K562 (cell line): ENCODE data around the gene PCNX2. TPM values are rescaled to one million over a fixed set of nuclear protein-coding genes. Genes with fewer than 3 reads are reported as not detected.

ENCODE experiments used
- ATAC-seq: fragments of 200-7000 bp; cut with Tn5 transposase; 3 replicates; pipeline ENCODE4 v1.9.1; 2020; ENCODE audit warnings: moderate library complexity
- BruUV-seq: library from RNA; stranded (reverse); fragments of 400-500 nt; replicated peaks from 2 replicates; lab custom pipeline; 2021; lab: Mats Ljungman, UMichigan
- CTCF ChIA-PET: fragments of 300-600 bp; formaldehyde crosslinking; extraction: SDS; loops from one replicate; lab custom pipeline; 2021; ENCODE audit warnings: low intra/inter-chr PET ratio; lab: Yijun Ruan, JAX
- POLR2A ChIA-PET: fragments of 300-600, 350-650 bp; sonication (Branson Sonifier 250); formaldehyde crosslinking; extraction: SDS; loops from one replicate; lab custom pipeline; 2021; ENCODE audit warnings: antibody characterized with exemption, inconsistent platforms; lab: Yijun Ruan, JAX
- DNase-seq, 4 experiments: peaks; one replicate each; pipeline versions ENCODE4 v3.0.0 to v3.0.0-alpha.2; 2011 to 2018; ENCODE audit warnings: low spot score in 3 of 4, mixed read lengths in 3 of 4; ENCODE audit errors: extremely low read depth in 1 of 4
- FAIRE-seq: peaks from 2 replicates; lab custom pipeline; 2011; peaks lifted over from hg19 to GRCh38; lab: Jason Lieb, UNC
- H2AFZ ChIP-seq: 2 replicates; pipeline ENCODE4 v1.6.0; 2011; ENCODE audit warnings: low read depth, low read length, control low read depth, inconsistent platforms
- H3K27ac ChIP-seq: fragments of 200-600 bp; 3 replicates; pipeline ENCODE4 v1.8.0; 2011; ENCODE audit warnings: low read depth, mild to moderate bottlenecking, control low read depth, inconsistent platforms, low read length, moderate library complexity, mixed read lengths; ENCODE audit errors: extremely low read depth
- H3K27me3 ChIP-seq, 2 experiments: fragments of 300-600 bp in 1 of 2; 2 replicates in 1 of 2; 3 replicates in 1 of 2; pipeline versions ENCODE4 v1.6.0 to v1.8.0; 2011; ENCODE audit warnings: inconsistent platforms in 2 of 2, low read length in 2 of 2, mild to moderate bottlenecking in 1 of 2, mixed read lengths in 1 of 2, moderate library complexity in 1 of 2; ENCODE audit not compliant: control insufficient read depth in 2 of 2, insufficient read depth in 2 of 2
- H3K36me3 ChIP-seq: fragments of 300-600 bp; 3 replicates; pipeline ENCODE4 v1.8.0; 2011; ENCODE audit warnings: mild to moderate bottlenecking, low read length, inconsistent platforms; ENCODE audit not compliant: control insufficient read depth, insufficient read depth
- H3K4me1 ChIP-seq, 2 experiments: fragments of 200-600 bp in 1 of 2; replicated peaks in 1 of 2; 2 replicates in 1 of 2; 3 replicates in 1 of 2; pipeline versions ENCODE4 v1.5.1 to v1.8.0; 2011; ENCODE audit warnings: inconsistent platforms in 2 of 2, low read length in 2 of 2, mild to moderate bottlenecking in 1 of 2, mixed read lengths in 1 of 2, moderate library complexity in 1 of 2; ENCODE audit not compliant: control insufficient read depth in 2 of 2, insufficient read depth in 2 of 2
- H3K4me2 ChIP-seq: 2 replicates; pipeline ENCODE4 v1.6.1; 2011; ENCODE audit warnings: low read length, control low read depth, inconsistent platforms, mixed read lengths; ENCODE audit not compliant: insufficient read depth
- H3K4me3 ChIP-seq: fragments of 200-600 bp; sonication (generic), shearing (Covaris generic); 2 replicates; pipeline ENCODE4 v1.5.1; 2016; ENCODE audit warnings: control low read depth, inconsistent platforms
- H3K79me2 ChIP-seq: fragments of 200-600 bp; 3 replicates; pipeline ENCODE4 v1.8.0; 2011; ENCODE audit warnings: low read length, inconsistent platforms; ENCODE audit not compliant: control insufficient read depth, insufficient read depth
- H3K9ac ChIP-seq, 2 experiments: 2 replicates each; pipeline versions ENCODE4 v1.6.0 to v1.6.1; 2011; ENCODE audit warnings: low read depth in 2 of 2, low read length in 2 of 2, control low read depth in 1 of 2, inconsistent platforms in 1 of 2, mild to moderate bottlenecking in 1 of 2, mixed read lengths in 1 of 2; ENCODE audit not compliant: insufficient read depth in 1 of 2
- H3K9me1 ChIP-seq: one replicate; pipeline ENCODE4 v1.6.0; 2011; ENCODE audit warnings: inconsistent platforms, mild to moderate bottlenecking, low read length, moderate library complexity; ENCODE audit not compliant: control insufficient read depth, insufficient read depth
- H3K9me3 ChIP-seq: replicated peaks from 2 replicates; pipeline ENCODE4 v1.5.1; 2011; ENCODE audit warnings: low read depth, low read length, inconsistent platforms; ENCODE audit not compliant: control insufficient read depth, insufficient read depth
- H4K20me1 ChIP-seq: replicated peaks from 2 replicates; pipeline ENCODE4 v1.6.1; 2011; ENCODE audit warnings: low read length, inconsistent platforms, mixed read lengths; ENCODE audit not compliant: control insufficient read depth, insufficient read depth
- ASH1L ChIP-seq: fragments of 450-650 bp; IDR thresholded peaks from 2 replicates; pipeline ENCODE4 v1.6.1; 2018; ENCODE audit warnings: borderline replicate concordance, mild to moderate bottlenecking, low read depth; ENCODE audit not compliant: partially characterized antibody
- BDP1 ChIP-seq: IDR thresholded peaks from 3 replicates; pipeline ENCODE4 v1.6.1; 2011; ENCODE audit not compliant: insufficient read length, insufficient read depth
- COPS2 ChIP-seq: fragments of 450-650 bp; conservative IDR thresholded peaks from 2 replicates; pipeline ENCODE4 v1.6.1; 2016; ENCODE audit warnings: mild to moderate bottlenecking, moderate library complexity
- ELF2 ChIP-seq: fragments of 250-450 bp; sonication (Bioruptor Pico); IDR thresholded peaks from 2 replicates; pipeline ENCODE4 v1.5.0; 2021; ENCODE audit warnings: mild to moderate bottlenecking
- IRF1 ChIP-seq: sonication (generic); formaldehyde crosslinking; IDR thresholded peaks from 2 replicates; pipeline ENCODE4 v1.8.0; 2022; ENCODE audit warnings: missing genetic modification reagents, mild to moderate bottlenecking, borderline replicate concordance
- MBD1 ChIP-seq: fragments of 250-450 bp; sonication (Bioruptor Pico); IDR thresholded peaks from 2 replicates; pipeline ENCODE4 v1.8.0; 2022; ENCODE audit warnings: inconsistent platforms
- SNRNP70 ChIP-seq: fragments of 200-400 bp; formaldehyde crosslinking; optimal IDR thresholded peaks from 2 replicates; pipeline ENCODE3; 2017; ENCODE audit warnings: low read depth, low read length
- TSC22D4 ChIP-seq: fragments of 450-650 bp; IDR thresholded peaks from 2 replicates; pipeline ENCODE4 v1.6.1; 2016; ENCODE audit warnings: missing genetic modification characterization, missing biosample characterization, control low read depth
- ZBTB8A ChIP-seq: fragments of 450-650 bp; IDR thresholded peaks from 2 replicates; pipeline ENCODE4 v1.6.1; 2018; ENCODE audit warnings: mild to moderate bottlenecking, moderate library complexity; ENCODE audit not compliant: partially characterized antibody
- ZNF830 ChIP-seq: fragments of 250-450 bp; sonication (Bioruptor Pico); IDR thresholded peaks from 2 replicates; pipeline ENCODE4 v1.5.0; 2021; ENCODE audit warnings: mild to moderate bottlenecking
- WGBS: fragments of 100-300 bp; shearing (Covaris generic); methylation state at CpG from one replicate; pipeline ENCODE4 v1.1.6; 2016; ENCODE audit warnings: low coverage, mixed read lengths; ENCODE audit not compliant: insufficient coverage; ENCODE audit errors: missing lambda C conversion rate; 5-methylcytosine and 5-hydroxymethylcytosine counted together
- in situ Hi-C: fragments of 300-500 bp; cut with MboI; formaldehyde crosslinking; loops from 4 replicates; pipeline ENCODE4 v1.15.0; 2018; ENCODE audit warnings: inconsistent platforms, mixed read lengths
- intact Hi-C: fragments of 100-400 bp; cut with micrococcal nuclease; formaldehyde crosslinking; loops from 2 replicates; pipeline ENCODE4 v1.14.2; 2022
- polyA plus RNA-seq, 8 experiments: library from polyadenylated mRNA; depleted of rRNA in 4 of 8; stranded (reverse) in 5 of 8; unstranded in 3 of 8; fragments of >200 nt; fragmentation: Nextera tagmentation in 2 of 8; fragmentation: Illumina TruSeq in 1 of 8; extraction: Ambion mirVana in 2 of 8; extraction: Trizol in 1 of 8; gene quantifications; 2 replicates each; pipeline versions ENCODE4 v1.2.1 to v1.2.3, GENCODE V29; 2011 to 2014; ENCODE audit warnings: inconsistent platforms in 1 of 8, missing spikeins in 1 of 8
- total RNA-seq, 7 experiments: library from RNA; depleted of rRNA in 6 of 7; stranded (reverse); fragments of >200 nt in 6 of 7; fragmentation: Illumina TruSeq in 2 of 7; extraction: Trizol in 2 of 7; gene quantifications; 2 replicates each; pipeline versions ENCODE4 v1.2.1 to v1.2.3, GENCODE V29; 2011 to 2021; ENCODE audit warnings: low replicate concordance in 1 of 7
- TF ChIP-seq, protein P1 (sequence below): fragments of 250-450 bp; sonication (Bioruptor Pico); IDR thresholded peaks from 2 replicates; pipeline ENCODE4 v1.4.0; 2020

The PCNX2 gene
- total and polyA plus RNA-seq, 9 of the 15 experiments (the other 6 are each of a cell fraction or from before 2014, with no cell fraction given), result 0.07 to 0.33 TPM; not detected in 7

DNA sequence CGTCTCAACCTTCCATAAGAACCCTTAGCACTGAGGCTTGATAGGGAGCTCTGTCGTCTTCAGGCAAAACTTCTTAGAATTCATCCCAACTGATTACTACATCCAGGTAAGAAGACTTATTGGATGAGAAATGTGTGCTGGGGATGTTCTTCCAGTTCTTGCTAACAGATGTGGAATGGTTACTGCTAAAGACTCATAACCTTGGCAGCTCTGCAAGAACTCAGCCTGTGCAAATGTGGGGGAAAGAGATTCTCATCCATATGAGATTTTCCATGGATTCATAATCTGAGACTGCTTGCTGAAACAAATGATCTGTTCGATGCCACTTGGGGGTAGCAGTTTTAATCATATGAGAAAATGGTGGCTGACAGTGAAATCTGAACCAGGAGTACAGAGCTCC is 296.9 kb downstream of the PCNX2 start (continued):
- TF ChIP-seq IRF1 (CRISPR knock-in tag), result no peak

DNA sequence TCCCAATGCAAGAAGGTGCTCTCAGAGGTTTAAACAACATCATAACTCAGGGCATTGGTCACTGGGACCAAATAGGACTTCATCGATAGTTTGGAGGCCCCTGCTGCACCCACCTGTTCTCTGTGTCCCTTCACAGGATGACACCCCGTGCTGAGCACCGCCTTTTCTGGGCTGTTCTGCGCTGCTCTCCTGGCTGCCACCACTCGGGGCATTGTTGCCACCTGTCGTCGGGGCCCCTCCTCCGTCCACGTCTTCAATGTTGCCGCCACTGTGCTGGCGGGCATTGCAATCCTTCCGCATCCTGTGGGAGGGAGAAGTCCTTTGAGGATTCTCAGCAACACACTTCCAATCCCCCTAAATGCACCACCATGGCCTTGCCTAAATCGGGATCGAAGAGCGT is 297.4 kb downstream of the PCNX2 start:
- H3K36me3 ChIP-seq, result no peaks in the 10 kb centered on the region
- 0% methylated on average over 15 of the region's 15 CpGs for WGBS
- FAIRE-seq (no peak), DNase-seq (no peak), ATAC-seq (no peak; the same call in 2 of the 3 replicates)
- POLR2A ChIA-PET, result interaction anchor here (0.6 kb wide), 1 partner anchor 379 kb away, joined by 4 read pairs; no protein-coding TSS in a partner anchor
- H3K9me3 ChIP-seq, result no peaks in the 10 kb centered on the region
- no peaks in the 10 kb centered on the region for H3K79me2 ChIP-seq
- no TSS peak for BruUV-seq
- H4K20me1 ChIP-seq, result no peaks in the 10 kb centered on the region
- H3K4me2 ChIP-seq, result no peak overlapping the region
- peaks cover 12 to 40% of the 10 kb centered on the region in 2 experiments; a peak in 4 of 5 replicates for H3K27me3 ChIP-seq
- no peaks in the 10 kb centered on the region for H3K9me1 ChIP-seq
- H2AFZ ChIP-seq, result no peak overlapping the region
- in situ Hi-C loops, result no loop called here
- no peak overlapping the region for H3K9ac ChIP-seq
- H3K4me1 ChIP-seq, result no peaks in the 10 kb centered on the region; a peak in 1 of 5 replicates
- CTCF ChIA-PET, result no interaction called here
- TF ChIP-seq ZBTB8A (no peak), BDP1 (no peak), TSC22D4 (tag) (no peak), SNRNP70 (no peak), ZNF830 (CRISPR knock-in tag) (no peak), ASH1L (no peak), ELF2 (no peak), MBD1 (CRISPR knock-in tag) (no peak), COPS2 (no peak)
- TF ChIP-seq, protein P1, sequence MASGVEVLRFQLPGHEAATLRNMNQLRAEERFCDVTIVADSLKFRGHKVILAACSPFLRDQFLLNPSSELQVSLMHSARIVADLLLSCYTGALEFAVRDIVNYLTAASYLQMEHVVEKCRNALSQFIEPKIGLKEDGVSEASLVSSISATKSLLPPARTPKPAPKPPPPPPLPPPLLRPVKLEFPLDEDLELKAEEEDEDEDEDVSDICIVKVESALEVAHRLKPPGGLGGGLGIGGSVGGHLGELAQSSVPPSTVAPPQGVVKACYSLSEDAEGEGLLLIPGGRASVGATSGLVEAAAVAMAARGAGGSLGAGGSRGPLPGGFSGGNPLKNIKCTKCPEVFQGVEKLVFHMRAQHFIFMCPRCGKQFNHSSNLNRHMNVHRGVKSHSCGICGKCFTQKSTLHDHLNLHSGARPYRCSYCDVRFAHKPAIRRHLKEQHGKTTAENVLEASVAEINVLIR (CRISPR knock-in tag), result no peak
- no peak overlapping the region for H3K27ac ChIP-seq
- intact Hi-C loops, result no loop called here
- no peak overlapping the region for H3K4me3 ChIP-seq
